Nephron progenitor cell (in vitro differentiated cells): ENCODE measurements around the gene DLX1.
"Not testable (repeated sequence)": the region's sequence is repeated elsewhere in the genome, so short reads cannot be mapped to it uniquely, and the experiment has no call there.

ENCODE experiments used
- DNase-seq: peaks from one replicate; pipeline ENCODE4 v3.0.0; 2021
- H3K27ac Mint-ChIP-seq: 2 replicates; pipeline ENCODE4 v1.8.0; 2021; ENCODE audit warnings: mild to moderate bottlenecking, moderate library complexity, mixed read lengths
- H3K27me3 Mint-ChIP-seq: 2 replicates; pipeline ENCODE4 v1.8.0; 2021; ENCODE audit warnings: mild to moderate bottlenecking, low read depth, mixed read lengths; ENCODE audit not compliant: poor library complexity
- H3K36me3 Mint-ChIP-seq: 2 replicates; pipeline ENCODE4 v1.8.0; 2021; ENCODE audit warnings: low read depth, mixed read lengths
- H3K4me1 Mint-ChIP-seq: 2 replicates; pipeline ENCODE4 v1.8.0; 2021; ENCODE audit warnings: mixed read lengths
- H3K4me3 Mint-ChIP-seq: 2 replicates; pipeline ENCODE4 v1.8.0; 2021; ENCODE audit warnings: mild to moderate bottlenecking, moderate library complexity, mixed read lengths
- H3K9me3 Mint-ChIP-seq: 2 replicates; pipeline ENCODE4 v1.8.0; 2021; ENCODE audit warnings: mild to moderate bottlenecking, moderate library complexity, mixed read lengths
- TF ChIP-seq, protein P1 (sequence below): fragments of 200-600 bp; sonication (generic); IDR thresholded peaks from 2 replicates; pipeline ENCODE4 v1.5.0; 2021; ENCODE audit warnings: antibody characterized with exemption

The DLX1 gene

DNA sequence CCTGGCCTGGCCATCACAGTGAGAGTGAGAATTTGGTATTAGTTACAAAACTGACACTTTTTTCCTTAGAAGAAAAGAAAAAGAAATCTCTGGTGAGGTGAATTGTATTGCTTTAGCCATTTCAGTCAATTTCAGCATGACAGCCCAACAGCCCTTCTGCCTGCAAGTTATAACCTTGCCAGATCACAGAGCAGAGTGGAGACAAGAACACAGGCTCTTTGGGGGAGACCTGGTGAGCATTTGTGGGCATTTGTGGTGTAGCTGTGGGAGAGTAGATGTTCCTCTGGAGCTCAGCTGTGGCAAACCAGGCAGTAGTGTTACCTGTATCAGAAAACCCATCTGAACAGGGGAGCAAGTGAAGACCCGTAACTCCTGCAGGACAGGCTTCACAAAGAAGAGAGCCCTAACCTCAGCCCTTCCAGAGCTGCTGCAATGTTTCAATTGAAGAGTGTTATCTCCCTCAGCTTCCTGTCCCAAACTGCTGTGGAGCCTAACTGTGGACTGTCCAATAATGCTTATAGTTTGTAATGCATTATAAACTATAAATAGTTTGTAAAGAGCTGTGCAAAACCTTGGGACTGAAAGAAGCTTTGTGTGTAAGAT, 22.8 kb upstream of the DLX1 start:
- Mint-ChIP-seq H3K27me3 (peaks cover 7% of the 10 kb centered on the region), H3K9me3 (no peaks in the 10 kb centered on the region), H3K27ac (no peak overlapping the region), H3K4me1 (peaks cover 24% of the 10 kb centered on the region), H3K4me3 (no peak overlapping the region), H3K36me3 (no peaks in the 10 kb centered on the region)
- DNase-seq = no peak
- TF ChIP-seq, protein P1, sequence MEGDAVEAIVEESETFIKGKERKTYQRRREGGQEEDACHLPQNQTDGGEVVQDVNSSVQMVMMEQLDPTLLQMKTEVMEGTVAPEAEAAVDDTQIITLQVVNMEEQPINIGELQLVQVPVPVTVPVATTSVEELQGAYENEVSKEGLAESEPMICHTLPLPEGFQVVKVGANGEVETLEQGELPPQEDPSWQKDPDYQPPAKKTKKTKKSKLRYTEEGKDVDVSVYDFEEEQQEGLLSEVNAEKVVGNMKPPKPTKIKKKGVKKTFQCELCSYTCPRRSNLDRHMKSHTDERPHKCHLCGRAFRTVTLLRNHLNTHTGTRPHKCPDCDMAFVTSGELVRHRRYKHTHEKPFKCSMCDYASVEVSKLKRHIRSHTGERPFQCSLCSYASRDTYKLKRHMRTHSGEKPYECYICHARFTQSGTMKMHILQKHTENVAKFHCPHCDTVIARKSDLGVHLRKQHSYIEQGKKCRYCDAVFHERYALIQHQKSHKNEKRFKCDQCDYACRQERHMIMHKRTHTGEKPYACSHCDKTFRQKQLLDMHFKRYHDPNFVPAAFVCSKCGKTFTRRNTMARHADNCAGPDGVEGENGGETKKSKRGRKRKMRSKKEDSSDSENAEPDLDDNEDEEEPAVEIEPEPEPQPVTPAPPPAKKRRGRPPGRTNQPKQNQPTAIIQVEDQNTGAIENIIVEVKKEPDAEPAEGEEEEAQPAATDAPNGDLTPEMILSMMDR = no peak

- Mint-ChIP-seq H3K27me3 (peaks cover 7% of the 10 kb centered on the region), H3K4me3 (no peak overlapping the region), H3K4me1 (peaks cover 24% of the 10 kb centered on the region)
Measured at GRCh38 chr2:172063446-172063845, 21.9 kb upstream of the DLX1 start.

GRCh38 chr2:172065111-172065510, 20.2 kb upstream of the DLX1 start:
- Mint-ChIP-seq H3K4me1 (peaks cover 24% of the 10 kb centered on the region), H3K9me3 (peaks cover 4% of the 10 kb centered on the region), H3K27ac (no peak overlapping the region), H3K36me3 (peaks cover 6% of the 10 kb centered on the region), H3K4me3 (no peak overlapping the region), H3K27me3 (peaks cover 7% of the 10 kb centered on the region)
- TF ChIP-seq, protein P1 = no peak
- no peak for DNase-seq

More at GRCh38 chr2:172063446-172063845, 21.9 kb upstream of the DLX1 start:
- H3K36me3 Mint-ChIP-seq = no peaks in the 10 kb centered on the region
- no peaks in the 10 kb centered on the region for H3K9me3 Mint-ChIP-seq
- DNase-seq = no peak
- H3K27ac Mint-ChIP-seq = no peak overlapping the region
- TF ChIP-seq, protein P1 = no peak

GRCh38 chr2:172066394-172066886, 18.9 kb upstream of the DLX1 start:
- TF ChIP-seq, protein P1 = no peak
- Mint-ChIP-seq H3K9me3 (peaks cover 4% of the 10 kb centered on the region), H3K4me3 (no peak overlapping the region), H3K36me3 (peaks cover 6% of the 10 kb centered on the region), H3K4me1 (peaks cover 20% of the 10 kb centered on the region), H3K27ac (no peak overlapping the region), H3K27me3 (peaks cover 2% of the 10 kb centered on the region)
- DNase-seq = no peak

DNA sequence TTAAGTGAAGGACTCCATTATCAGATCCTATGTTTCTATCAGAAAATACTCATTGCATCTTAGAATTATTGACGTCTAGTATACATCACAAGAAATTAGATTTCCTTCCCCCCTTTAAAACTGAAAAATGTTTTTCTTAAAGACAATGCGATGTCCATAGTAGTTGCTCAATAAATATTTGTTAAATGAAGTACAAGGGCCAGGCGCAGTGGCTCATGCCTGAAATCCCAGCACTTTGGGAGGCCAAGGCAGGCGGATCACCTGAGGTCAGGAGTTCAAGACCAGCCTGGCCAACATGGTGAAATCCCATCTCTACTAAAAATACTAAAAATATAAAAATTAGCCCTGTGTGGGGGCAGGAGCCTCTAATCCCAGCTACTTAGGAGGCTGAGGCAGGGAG, 17.4 kb upstream of the DLX1 start:
- H3K9me3 Mint-ChIP-seq, H3K36me3 Mint-ChIP-seq, H3K27ac Mint-ChIP-seq, H3K4me3 Mint-ChIP-seq, H3K27me3 Mint-ChIP-seq, DNase-seq: not testable (repeated sequence)
- peaks cover 29% of the 10 kb centered on the region for H3K4me1 Mint-ChIP-seq

DNA sequence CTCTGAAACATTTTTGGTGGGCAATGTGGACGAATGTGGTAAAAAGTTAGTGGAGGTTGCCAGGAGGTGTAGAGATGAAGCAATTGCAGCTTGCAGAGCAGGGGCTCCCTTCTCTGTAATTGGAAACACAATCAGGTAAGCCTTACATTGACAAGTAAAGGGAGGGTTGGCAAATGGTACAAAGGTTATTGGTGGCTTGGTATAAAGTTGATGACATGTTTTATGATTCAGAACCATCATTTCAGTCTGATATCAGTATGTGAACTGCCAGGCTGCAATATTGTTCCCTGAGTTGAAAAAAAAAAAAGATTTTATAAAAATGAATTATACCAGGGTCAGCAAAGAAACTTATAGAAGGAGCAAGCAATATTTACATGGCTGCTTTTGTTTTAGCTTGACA, 14.4 kb upstream of the DLX1 start:
- no peak overlapping the region for H3K4me3 Mint-ChIP-seq
- H3K27ac Mint-ChIP-seq = no peak overlapping the region
- H3K9me3 Mint-ChIP-seq = peaks cover 4% of the 10 kb centered on the region
- H3K27me3 Mint-ChIP-seq = peaks cover 19% of the 10 kb centered on the region
- no peak for DNase-seq
- H3K36me3 Mint-ChIP-seq = peaks cover 6% of the 10 kb centered on the region
- peaks cover 21% of the 10 kb centered on the region for H3K4me1 Mint-ChIP-seq
- TF ChIP-seq, protein P1 = no peak
